Neural progenitor cell (in vitro differentiated cells): Measurements from ENCODE around the gene MKX. TPM values are rescaled to one million over a fixed set of nuclear protein-coding genes. Genes with fewer than 3 reads are reported as not detected.

Source experiments
- DNase-seq: peaks from one replicate; pipeline ENCODE4 v3.0.0-alpha.2; 2016; ENCODE audit warnings: low spot score
- H2AFZ ChIP-seq: fragments of 200-600 bp; sonication (generic); replicated peaks from 2 replicates; pipeline ENCODE4 v1.6.1; 2016; ENCODE audit warnings: antibody characterized with exemption
- H3F3A ChIP-seq: fragments of 200-600 bp; sonication (generic); 2 replicates; pipeline ENCODE4 v1.6.1; 2016; ENCODE audit warnings: antibody characterized with exemption, low read depth
- H3K27ac ChIP-seq: fragments of 200-600 bp; sonication (generic); 2 replicates; pipeline ENCODE4 v1.5.1; 2016; ENCODE audit warnings: mild to moderate bottlenecking
- H3K27me3 ChIP-seq: fragments of 200-600 bp; sonication (generic); 2 replicates; pipeline ENCODE4 v1.6.1; 2016; ENCODE audit warnings: mild to moderate bottlenecking, moderate library complexity
- H3K36me3 ChIP-seq: fragments of 200-600 bp; sonication (generic); 2 replicates; pipeline ENCODE4 v1.5.1; 2016
- H3K4me1 ChIP-seq: fragments of 200-600 bp; sonication (generic); 2 replicates; pipeline ENCODE4 v1.6.1; 2016; ENCODE audit warnings: mixed run types
- H3K4me2 ChIP-seq: fragments of 200-600 bp; sonication (generic); 2 replicates; pipeline ENCODE4 v1.6.1; 2016
- H3K4me3 ChIP-seq: fragments of 200-600 bp; sonication (generic); 2 replicates; pipeline ENCODE4 v1.5.1; 2016
- H3K79me2 ChIP-seq: fragments of 200-600 bp; sonication (generic); 2 replicates; pipeline ENCODE4 v1.6.1; 2016; ENCODE audit warnings: low read depth
- H3K9ac ChIP-seq: fragments of 200-600 bp; sonication (generic); 2 replicates; pipeline ENCODE4 v1.6.1; 2016
- H3K9me3 ChIP-seq: fragments of 200-600 bp; sonication (generic); 2 replicates; pipeline ENCODE4 v1.5.1; 2016; ENCODE audit warnings: low read depth
- H4K20me1 ChIP-seq: fragments of 200-600 bp; sonication (generic); 2 replicates; pipeline ENCODE4 v1.6.1; 2016; ENCODE audit warnings: low read depth
- H3K27ac Mint-ChIP-seq: 3 replicates; pipeline ENCODE4 v1.8.0; 2021; ENCODE audit warnings: mixed read lengths
- H3K27me3 Mint-ChIP-seq: 2 replicates; pipeline ENCODE4 v1.8.0; 2022; ENCODE audit warnings: low read depth, mild to moderate bottlenecking, inconsistent platforms, moderate library complexity, mixed read lengths; ENCODE audit not compliant: insufficient read depth
- H3K36me3 Mint-ChIP-seq: 3 replicates; pipeline ENCODE4 v1.8.0; 2021; ENCODE audit warnings: mixed read lengths
- H3K4me1 Mint-ChIP-seq: 3 replicates; pipeline ENCODE4 v1.8.0; 2021; ENCODE audit warnings: mixed read lengths
- H3K4me3 Mint-ChIP-seq: 3 replicates; pipeline ENCODE4 v1.8.0; 2021; ENCODE audit warnings: mild to moderate bottlenecking, moderate library complexity, mixed read lengths
- H3K9me3 Mint-ChIP-seq: 3 replicates; pipeline ENCODE4 v1.8.0; 2020; ENCODE audit warnings: mixed read lengths
- CTCF ChIP-seq: fragments of 200-600 bp; sonication (generic); IDR thresholded peaks from 2 replicates; pipeline ENCODE4 v1.5.1; 2017; ENCODE audit warnings: antibody characterized with exemption, mild to moderate bottlenecking
- EZH2 ChIP-seq: fragments of 200-600 bp; sonication (generic); IDR thresholded peaks from 2 replicates; pipeline ENCODE4 v1.6.1; 2017; ENCODE audit warnings: antibody characterized with exemption, mild to moderate bottlenecking, moderate library complexity
- EZH2phosphoT487 ChIP-seq: fragments of 200-600 bp; sonication (generic); IDR thresholded peaks from 2 replicates; pipeline ENCODE4 v1.6.1; 2017; ENCODE audit warnings: antibody characterized with exemption
- total RNA-seq: library from RNA; depleted of rRNA; stranded (reverse); fragments of >200 nt; gene quantifications from 2 replicates; pipeline ENCODE4 v1.2.3, GENCODE V29; 2015; ENCODE audit warnings: low replicate concordance

MKX gene
- total RNA-seq, 1 donor from 2014 or later: not detected

GRCh38 chr10:27730041-27730440 lies 15.6 kb downstream of the MKX start:
- Histone ChIP-seq H3K36me3 (no peaks in the 10 kb centered on the region), H2AFZ (no peak overlapping the region), H3K4me1 (no peaks in the 10 kb centered on the region), H3K4me3 (no peak overlapping the region), H3F3A (no peaks in the 10 kb centered on the region), H3K27ac (no peak overlapping the region), H3K9me3 (no peaks in the 10 kb centered on the region), H3K4me2 (no peak overlapping the region), H3K27me3 (no peaks in the 10 kb centered on the region), H3K9ac (no peak overlapping the region), H3K79me2 (no peaks in the 10 kb centered on the region), H4K20me1 (no peaks in the 10 kb centered on the region)
- H3K27ac Mint-ChIP-seq: no peak overlapping the region
- H3K4me3 Mint-ChIP-seq: no peak overlapping the region
- TF ChIP-seq EZH2phosphoT487 (no peak), CTCF (no peak), EZH2 (no peak)
- H3K4me1 Mint-ChIP-seq: peaks cover 8% of the 10 kb centered on the region
- no peaks in the 10 kb centered on the region for H3K36me3 Mint-ChIP-seq
- H3K27me3 Mint-ChIP-seq: no peaks in the 10 kb centered on the region
- no peaks in the 10 kb centered on the region for H3K9me3 Mint-ChIP-seq
- no peak for DNase-seq

GRCh38 chr10:27728338-27728737 lies 17.3 kb downstream of the MKX start:
- Histone ChIP-seq H4K20me1 (no peaks in the 10 kb centered on the region), H3K4me1 (no peaks in the 10 kb centered on the region), H2AFZ (peak overlapping the region; percentile 19), H3K79me2 (no peaks in the 10 kb centered on the region), H3K36me3 (no peaks in the 10 kb centered on the region), H3K9ac (no peak overlapping the region), H3K27me3 (no peaks in the 10 kb centered on the region), H3K9me3 (no peaks in the 10 kb centered on the region), H3F3A (no peaks in the 10 kb centered on the region), H3K27ac (no peak overlapping the region), H3K4me2 (no peak overlapping the region), H3K4me3 (no peak overlapping the region)
- no peaks in the 10 kb centered on the region for H3K36me3 Mint-ChIP-seq
- no peak for DNase-seq
- no peak for TF ChIP-seq EZH2phosphoT487
- TF ChIP-seq CTCF: no peak
- no peak for TF ChIP-seq EZH2
- H3K9me3 Mint-ChIP-seq: no peaks in the 10 kb centered on the region
- no peak overlapping the region for H3K4me3 Mint-ChIP-seq
- H3K27me3 Mint-ChIP-seq: no peaks in the 10 kb centered on the region
- no peak overlapping the region for H3K27ac Mint-ChIP-seq
- peaks cover 8% of the 10 kb centered on the region for H3K4me1 Mint-ChIP-seq

GRCh38 chr10:27724287-27724686 lies 21.3 kb downstream of the MKX start:
- Histone ChIP-seq H2AFZ (no peak overlapping the region), H3K27ac (no peak overlapping the region), H3K9ac (no peak overlapping the region), H4K20me1 (no peaks in the 10 kb centered on the region), H3K27me3 (no peaks in the 10 kb centered on the region), H3K9me3 (no peaks in the 10 kb centered on the region), H3K36me3 (no peaks in the 10 kb centered on the region), H3K4me2 (no peak overlapping the region), H3K79me2 (no peaks in the 10 kb centered on the region), H3K4me3 (no peak overlapping the region), H3K4me1 (no peaks in the 10 kb centered on the region), H3F3A (no peaks in the 10 kb centered on the region)
- peak; percentile 27 for DNase-seq
- Mint-ChIP-seq H3K4me1 (peaks cover 3% of the 10 kb centered on the region), H3K9me3 (no peaks in the 10 kb centered on the region), H3K27ac (no peak overlapping the region), H3K27me3 (peaks cover 5% of the 10 kb centered on the region), H3K4me3 (no peak overlapping the region), H3K36me3 (no peaks in the 10 kb centered on the region)
- TF ChIP-seq CTCF (peak; percentile 55), EZH2 (no peak), EZH2phosphoT487 (no peak)

GRCh38 chr10:27723436-27723835 lies 22.2 kb downstream of the MKX start:
- Histone ChIP-seq H3K4me2 (no peak overlapping the region), H2AFZ (no peak overlapping the region), H3F3A (no peaks in the 10 kb centered on the region), H4K20me1 (no peaks in the 10 kb centered on the region), H3K9ac (no peak overlapping the region), H3K4me1 (no peaks in the 10 kb centered on the region), H3K36me3 (no peaks in the 10 kb centered on the region), H3K27me3 (no peaks in the 10 kb centered on the region), H3K27ac (no peak overlapping the region), H3K9me3 (no peaks in the 10 kb centered on the region), H3K79me2 (no peaks in the 10 kb centered on the region), H3K4me3 (no peak overlapping the region)
- H3K4me1 Mint-ChIP-seq: peaks cover 3% of the 10 kb centered on the region
- peaks cover 5% of the 10 kb centered on the region for H3K27me3 Mint-ChIP-seq
- no peak for DNase-seq
- H3K4me3 Mint-ChIP-seq: no peak overlapping the region
- no peak for TF ChIP-seq EZH2
- no peak for TF ChIP-seq EZH2phosphoT487
- TF ChIP-seq CTCF: no peak
- H3K36me3 Mint-ChIP-seq: no peaks in the 10 kb centered on the region
- H3K9me3 Mint-ChIP-seq: no peaks in the 10 kb centered on the region
- no peak overlapping the region for H3K27ac Mint-ChIP-seq
